ENCODE data around the gene CSPG4. TPM values are rescaled to one million over a fixed set of nuclear protein-coding genes. Genes with fewer than 3 reads are reported as not detected.
A peak's percentile ranks its signal among the peaks of the same experiment; 100 is the strongest.
"Not testable (repeated sequence)": the region's sequence is repeated elsewhere in the genome, so short reads cannot be mapped to it uniquely, and the experiment has no call there.

Gene CSPG4
- total and polyA plus RNA-seq, 2 donors, result 1.5 to 4.9 TPM

DNA sequence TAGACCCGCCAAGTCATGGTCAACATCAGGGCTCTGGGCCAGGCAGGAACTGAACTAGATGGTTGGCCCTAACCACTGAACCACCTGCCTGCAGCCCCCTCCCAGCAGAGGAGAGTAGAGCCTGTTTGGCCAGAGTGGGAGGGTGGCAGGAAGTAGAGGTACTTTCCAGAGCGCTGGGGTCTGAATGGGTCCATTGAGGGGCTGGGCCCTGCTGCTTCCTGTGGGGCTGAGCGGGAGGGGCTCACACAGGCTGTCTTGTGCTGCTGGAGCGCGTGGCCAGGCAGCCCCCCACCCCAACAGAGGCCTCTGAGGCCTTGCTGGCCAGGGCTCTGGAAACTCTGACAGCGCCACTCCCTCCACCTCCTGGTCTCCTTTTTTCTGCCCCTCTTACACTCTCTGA is 17.4 kb downstream of the CSPG4 start:
- peaks cover 0 to 16% of the 10 kb centered on the region in 2 donors for H3K27me3 ChIP-seq (ENCODE audit: control insufficient read depth in 2 of 2, insufficient read depth in 1 of 2, low read length in 1 of 2)
- no peaks in the 10 kb centered on the region for H3K9me3 ChIP-seq (ENCODE audit: control insufficient read depth in 2 of 2, insufficient read depth in 1 of 2, low read length in 1 of 2)
- no peaks in the 10 kb centered on the region for H3K36me3 ChIP-seq (ENCODE audit: control insufficient read depth in 2 of 2, insufficient read depth in 2 of 2, low read length in 1 of 2)
- H3K4me3 ChIP-seq (ENCODE audit: low read length in 2 of 2), result no peak overlapping the region
- 45% methylated on average over 6 of the region's 6 CpGs for WGBS
- H3K4me1 ChIP-seq (ENCODE audit: control insufficient read depth in 2 of 2, insufficient read depth in 2 of 2, low read length in 2 of 2), result peaks cover 5 to 23% of the 10 kb centered on the region in 2 donors
- H3K27ac ChIP-seq (ENCODE audit: low read depth in 1 of 2, low read length in 1 of 2), result peak overlapping the region in 1 of 2 donors; percentile 15
- peak in 2 of 9 donors; percentile 13 to 37 for DNase-seq (ENCODE audit: low read depth in 6 of 9, low spot score in 9 of 9)

DNA sequence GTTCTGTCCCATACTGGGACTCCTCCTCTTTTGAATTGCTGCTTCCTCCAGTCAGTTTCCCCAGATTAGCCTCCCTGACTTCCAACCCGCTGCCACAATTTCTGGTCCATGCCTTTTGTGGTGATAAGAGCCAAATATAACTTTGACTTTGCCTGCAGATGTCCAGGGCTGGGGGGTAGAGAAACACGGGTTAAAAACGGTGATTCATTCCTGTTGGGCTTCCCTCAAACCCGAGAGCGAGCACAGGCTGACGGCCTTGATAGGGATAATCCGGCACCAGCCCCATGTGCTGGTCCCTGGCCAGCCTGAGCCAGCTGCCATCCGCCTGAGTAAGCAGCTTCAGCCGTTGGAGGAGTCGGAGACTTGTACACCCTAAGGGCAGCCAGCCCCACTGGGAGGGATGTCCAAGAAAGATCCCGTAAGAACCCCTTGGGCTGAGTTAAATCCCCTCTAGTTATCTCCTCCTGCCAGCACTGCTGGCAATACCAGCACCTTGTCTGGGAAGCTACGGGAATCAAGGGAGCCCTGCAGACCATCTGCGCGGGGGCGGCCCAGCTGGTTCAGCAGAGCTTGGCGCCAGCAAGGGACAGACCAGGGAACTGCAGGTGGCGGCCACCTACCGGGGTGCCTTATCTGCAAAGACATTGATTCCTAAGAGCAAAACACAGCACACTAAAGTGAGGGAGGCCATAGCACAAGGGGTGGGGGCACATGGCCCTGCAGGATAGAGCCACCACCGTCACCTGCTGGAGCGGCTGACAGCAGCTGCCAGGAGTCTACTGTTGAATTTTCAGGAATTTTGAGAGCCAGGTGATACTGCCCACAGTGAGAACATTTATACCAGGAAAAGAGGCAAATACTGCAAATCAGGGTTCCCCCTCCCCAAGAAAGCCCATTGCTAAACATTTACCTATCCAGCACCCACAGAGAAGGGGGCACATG is 18.1 kb downstream of the CSPG4 start:
- peak in 2 of 9 donors; percentile 29 to 32 for DNase-seq (ENCODE audit: low read depth in 6 of 9, low spot score in 9 of 9)
- no peaks in the 10 kb centered on the region for H3K9me3 ChIP-seq (ENCODE audit: control insufficient read depth in 2 of 2, insufficient read depth in 1 of 2, low read length in 1 of 2)
- peaks cover 0 to 16% of the 10 kb centered on the region in 2 donors for H3K27me3 ChIP-seq (ENCODE audit: control insufficient read depth in 2 of 2, insufficient read depth in 1 of 2, low read length in 1 of 2)
- 30% methylated on average over 20 of the region's 20 CpGs for WGBS
- H3K4me1 ChIP-seq (ENCODE audit: control insufficient read depth in 2 of 2, insufficient read depth in 2 of 2, low read length in 2 of 2), result peaks cover 5 to 23% of the 10 kb centered on the region in 2 donors
- H3K4me3 ChIP-seq (ENCODE audit: low read length in 2 of 2), result no peak overlapping the region
- H3K27ac ChIP-seq (ENCODE audit: low read depth in 1 of 2, low read length in 1 of 2), result no peak overlapping the region
- H3K36me3 ChIP-seq (ENCODE audit: control insufficient read depth in 2 of 2, insufficient read depth in 2 of 2, low read length in 1 of 2), result no peaks in the 10 kb centered on the region

DNA sequence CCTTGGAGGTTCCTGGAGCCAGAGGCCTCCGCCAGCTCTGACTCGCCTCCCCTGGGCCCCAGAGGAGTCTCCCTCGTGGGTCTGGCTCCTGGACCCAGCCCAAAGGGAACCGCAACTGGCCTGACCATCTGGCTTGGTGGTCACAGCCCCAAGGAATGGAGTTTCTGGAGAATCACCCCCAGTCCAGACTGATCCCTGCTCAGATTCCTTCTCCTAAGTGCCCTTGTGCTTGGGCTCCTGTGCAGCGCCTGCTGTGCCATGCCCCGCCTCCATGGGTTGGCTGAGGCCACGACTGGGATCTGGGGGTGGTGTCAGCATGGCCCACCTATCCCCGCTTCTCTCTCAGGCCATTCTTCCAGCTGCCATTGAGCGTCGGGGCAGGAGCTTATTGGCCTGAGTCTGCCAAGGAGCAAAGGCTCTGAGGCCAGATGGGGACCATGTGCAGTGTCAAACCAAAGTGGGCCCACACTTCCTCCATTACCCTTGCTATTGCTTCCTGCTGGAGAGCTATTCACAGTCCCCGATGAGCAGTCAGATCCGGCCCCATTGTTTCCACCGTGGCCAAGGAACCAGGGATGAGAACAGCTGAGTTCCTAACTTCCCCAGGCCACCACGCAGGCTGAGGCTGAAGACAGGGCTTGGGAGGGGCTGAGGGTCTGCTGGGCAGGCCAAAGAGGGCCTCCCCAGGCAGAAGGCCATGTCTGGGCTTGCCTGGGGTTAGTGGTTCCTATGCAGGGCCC is 19.0 kb downstream of the CSPG4 start:
- Histone ChIP-seq H3K4me3 (ENCODE audit: low read length in 2 of 2) (no peak overlapping the region), H3K27ac (ENCODE audit: low read depth in 1 of 2, low read length in 1 of 2) (no peak overlapping the region), H3K4me1 (ENCODE audit: control insufficient read depth in 2 of 2, insufficient read depth in 2 of 2, low read length in 2 of 2) (peaks cover 5 to 23% of the 10 kb centered on the region in 2 donors), H3K9me3 (ENCODE audit: control insufficient read depth in 2 of 2, insufficient read depth in 1 of 2, low read length in 1 of 2) (no peaks in the 10 kb centered on the region), H3K27me3 (ENCODE audit: control insufficient read depth in 2 of 2, insufficient read depth in 1 of 2, low read length in 1 of 2) (peaks cover 0 to 16% of the 10 kb centered on the region in 2 donors), H3K36me3 (ENCODE audit: control insufficient read depth in 2 of 2, insufficient read depth in 2 of 2, low read length in 1 of 2) (no peaks in the 10 kb centered on the region)
- DNase-seq (ENCODE audit: low read depth in 6 of 9, low spot score in 9 of 9), result no peak
- 54% methylated on average over 14 of the region's 14 CpGs for WGBS

DNA sequence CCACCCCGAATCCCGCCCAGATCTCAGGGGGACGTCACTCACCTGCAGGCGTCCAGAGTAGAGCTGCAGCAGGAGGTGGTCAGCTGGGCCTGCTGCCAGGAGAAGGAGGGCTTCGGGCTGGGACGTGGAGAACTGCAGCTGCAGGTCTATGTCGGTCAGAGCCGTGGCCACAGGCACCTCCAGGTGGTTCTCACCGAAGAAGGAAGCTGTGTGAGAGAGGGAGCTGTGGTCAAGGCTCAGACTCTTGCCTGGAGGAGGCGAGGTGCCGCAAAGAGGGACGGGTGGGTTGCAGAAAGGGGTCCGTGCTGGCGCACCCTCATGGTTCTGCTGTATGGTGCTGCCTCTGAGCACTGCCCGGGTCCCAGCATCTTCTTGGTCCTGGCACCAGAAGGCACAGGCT is 19.6 kb downstream of the CSPG4 start:
- not testable (repeated sequence) for H3K4me3 ChIP-seq (ENCODE audit: low read length in 2 of 2); H3K36me3 ChIP-seq (ENCODE audit: control insufficient read depth in 2 of 2, insufficient read depth in 2 of 2, low read length in 1 of 2); H3K27ac ChIP-seq (ENCODE audit: low read depth in 1 of 2, low read length in 1 of 2); H3K9me3 ChIP-seq (ENCODE audit: control insufficient read depth in 2 of 2, insufficient read depth in 1 of 2, low read length in 1 of 2); DNase-seq (ENCODE audit: low read depth in 6 of 9, low spot score in 9 of 9)
- H3K27me3 ChIP-seq (ENCODE audit: control insufficient read depth in 2 of 2, insufficient read depth in 1 of 2, low read length in 1 of 2), result peaks cover 0 to 16% of the 10 kb centered on the region in 2 donors
- 23% methylated on average over 10 of the region's 15 CpGs for WGBS
- peaks cover 5 to 23% of the 10 kb centered on the region in 2 donors for H3K4me1 ChIP-seq (ENCODE audit: control insufficient read depth in 2 of 2, insufficient read depth in 2 of 2, low read length in 2 of 2)

DNA sequence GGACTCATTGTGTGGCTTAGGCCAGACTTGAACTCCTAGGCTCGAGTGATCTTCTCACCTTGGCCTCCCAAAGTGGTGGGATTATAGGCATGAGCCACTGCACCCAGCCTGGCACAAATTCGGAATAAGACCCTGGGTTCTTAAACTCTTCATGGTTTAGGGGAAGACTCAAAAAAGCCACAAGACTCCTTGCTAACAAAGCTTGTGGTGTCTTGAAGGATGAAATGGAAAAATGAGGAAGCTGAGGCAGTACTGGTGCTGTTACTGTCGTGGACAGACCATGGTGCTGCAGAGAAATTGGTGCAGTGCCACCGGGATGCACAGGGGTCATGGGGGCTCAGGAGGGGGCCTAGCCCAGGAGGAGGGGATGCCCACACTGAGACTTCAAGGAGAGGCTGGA is 20.3 kb downstream of the CSPG4 start:
- H3K4me3 ChIP-seq (ENCODE audit: low read length in 2 of 2); H3K27ac ChIP-seq (ENCODE audit: low read depth in 1 of 2, low read length in 1 of 2); DNase-seq (ENCODE audit: low read depth in 6 of 9, low spot score in 9 of 9); H3K36me3 ChIP-seq (ENCODE audit: control insufficient read depth in 2 of 2, insufficient read depth in 2 of 2, low read length in 1 of 2); H3K9me3 ChIP-seq (ENCODE audit: control insufficient read depth in 2 of 2, insufficient read depth in 1 of 2, low read length in 1 of 2): not testable (repeated sequence)
- H3K27me3 ChIP-seq (ENCODE audit: control insufficient read depth in 2 of 2, insufficient read depth in 1 of 2, low read length in 1 of 2), result peaks cover 0 to 16% of the 10 kb centered on the region in 2 donors
- H3K4me1 ChIP-seq (ENCODE audit: control insufficient read depth in 2 of 2, insufficient read depth in 2 of 2, low read length in 2 of 2), result peaks cover 5 to 23% of the 10 kb centered on the region in 2 donors
- WGBS, result 43% methylated on average over 4 of the region's 4 CpGs

DNA sequence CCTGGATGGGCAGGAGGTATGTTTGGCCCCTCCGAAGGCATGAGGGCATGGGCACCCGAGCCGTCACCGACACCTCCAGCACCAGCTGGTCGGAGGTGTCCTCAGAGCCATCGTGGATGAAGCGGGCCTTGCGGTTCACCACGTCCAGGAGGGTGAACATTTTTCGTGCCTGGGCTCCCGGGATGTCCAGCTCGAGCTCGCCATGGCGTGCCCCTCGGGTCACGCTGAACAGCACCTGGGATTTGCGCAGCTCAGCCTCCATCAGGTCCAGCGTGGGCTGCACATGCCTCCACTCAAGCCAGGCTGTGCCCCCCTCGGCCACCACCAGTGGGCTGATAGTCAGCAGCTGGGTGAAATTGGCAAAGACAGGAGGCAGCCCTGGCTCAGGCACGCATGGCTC is 23.2 kb downstream of the CSPG4 start:
- H3K27me3 ChIP-seq (ENCODE audit: control insufficient read depth in 2 of 2, insufficient read depth in 1 of 2, low read length in 1 of 2), result peaks cover 0 to 12% of the 10 kb centered on the region in 2 donors
- H3K9me3 ChIP-seq (ENCODE audit: control insufficient read depth in 2 of 2, insufficient read depth in 1 of 2, low read length in 1 of 2); H3K27ac ChIP-seq (ENCODE audit: low read depth in 1 of 2, low read length in 1 of 2); DNase-seq (ENCODE audit: low read depth in 6 of 9, low spot score in 9 of 9); H3K36me3 ChIP-seq (ENCODE audit: control insufficient read depth in 2 of 2, insufficient read depth in 2 of 2, low read length in 1 of 2); H3K4me3 ChIP-seq (ENCODE audit: low read length in 2 of 2); H3K4me1 ChIP-seq (ENCODE audit: control insufficient read depth in 2 of 2, insufficient read depth in 2 of 2, low read length in 2 of 2): not testable (repeated sequence)
- WGBS, result 96% methylated on average over 20 of the region's 20 CpGs

DNA sequence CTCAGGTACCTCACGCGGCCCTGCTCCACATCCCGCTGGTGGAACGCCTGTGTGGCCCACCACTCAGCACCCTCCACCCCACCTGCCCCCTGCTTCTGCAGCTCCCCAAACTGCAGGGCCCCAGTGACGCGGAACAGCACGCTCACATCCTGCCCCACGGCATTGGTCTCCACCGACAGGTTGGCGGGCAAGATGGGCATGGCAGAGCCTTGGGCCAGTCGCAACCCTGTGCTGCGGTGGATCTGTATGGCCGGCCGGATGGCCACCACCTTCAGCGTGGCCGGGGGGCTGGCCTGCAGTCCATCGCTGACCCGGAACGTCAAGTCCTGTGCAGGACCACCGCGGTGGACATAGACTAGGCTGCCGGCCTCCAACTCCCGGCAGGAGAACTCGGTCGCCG is 23.8 kb downstream of the CSPG4 start:
- H3K9me3 ChIP-seq (ENCODE audit: control insufficient read depth in 2 of 2, insufficient read depth in 1 of 2, low read length in 1 of 2), result no peaks in the 10 kb centered on the region
- peaks cover 0 to 6% of the 10 kb centered on the region in 2 donors for H3K27me3 ChIP-seq (ENCODE audit: control insufficient read depth in 2 of 2, insufficient read depth in 1 of 2, low read length in 1 of 2)
- H3K36me3 ChIP-seq (ENCODE audit: control insufficient read depth in 2 of 2, insufficient read depth in 2 of 2, low read length in 1 of 2), result no peaks in the 10 kb centered on the region
- no peak for DNase-seq (ENCODE audit: low read depth in 6 of 9, low spot score in 9 of 9)
- WGBS, result 96% methylated on average over 26 of the region's 26 CpGs
- no peak overlapping the region for H3K4me3 ChIP-seq (ENCODE audit: low read length in 2 of 2)
- H3K27ac ChIP-seq (ENCODE audit: low read depth in 1 of 2, low read length in 1 of 2), result no peak overlapping the region
- peaks cover 0 to 4% of the 10 kb centered on the region in 2 donors for H3K4me1 ChIP-seq (ENCODE audit: control insufficient read depth in 2 of 2, insufficient read depth in 2 of 2, low read length in 2 of 2)

DNA sequence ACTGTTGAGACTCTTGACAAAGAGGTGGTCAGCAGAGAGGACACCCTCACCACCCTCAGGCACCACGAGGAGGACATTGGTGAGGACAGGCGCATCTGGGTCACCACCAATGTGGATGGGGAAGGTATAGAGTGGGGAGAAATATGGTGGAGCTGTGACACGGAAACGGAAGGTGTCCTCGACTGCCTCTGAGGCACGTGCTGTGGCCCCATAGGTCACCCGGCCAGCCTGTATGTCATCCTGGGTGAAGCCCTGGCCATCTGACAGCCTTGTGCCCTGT is 24.4 kb downstream of the CSPG4 start:
- H3K36me3 ChIP-seq (ENCODE audit: control insufficient read depth in 2 of 2, insufficient read depth in 2 of 2, low read length in 1 of 2), result no peaks in the 10 kb centered on the region
- no peak for DNase-seq (ENCODE audit: low read depth in 6 of 9, low spot score in 9 of 9)
- peaks cover 0 to 2% of the 10 kb centered on the region in 2 donors for H3K4me1 ChIP-seq (ENCODE audit: control insufficient read depth in 2 of 2, insufficient read depth in 2 of 2, low read length in 2 of 2)
- no peak overlapping the region for H3K4me3 ChIP-seq (ENCODE audit: low read length in 2 of 2)
- H3K27me3 ChIP-seq (ENCODE audit: control insufficient read depth in 2 of 2, insufficient read depth in 1 of 2, low read length in 1 of 2), result peaks cover 0 to under 1% of the 10 kb centered on the region in 2 donors
- WGBS, result 96% methylated on average over 7 of the region's 7 CpGs
- H3K9me3 ChIP-seq (ENCODE audit: control insufficient read depth in 2 of 2, insufficient read depth in 1 of 2, low read length in 1 of 2), result no peaks in the 10 kb centered on the region
- H3K27ac ChIP-seq (ENCODE audit: low read depth in 1 of 2, low read length in 1 of 2), result no peak overlapping the region
